Activated CD8-positive, alpha-beta memory T cell treated with anti-CD3 and anti-CD28 coated beads, Interleukin-2, amount 50 U/mL, for 1 hour (primary cell): Measurements from ENCODE around the gene ADCY4.
A peak's percentile ranks its signal among the peaks of the same experiment; 100 is the strongest.

Source experiments
- DNase-seq: peaks from one replicate; pipeline ENCODE4 v3.0.0-alpha.2; 2020; ENCODE audit errors: extremely low read depth

ADCY4 gene

GRCh38 chr14:24315807-24316596 is 18.9 kb downstream of the ADCY4 start:
- DNase-seq, result no peak

GRCh38 chr14:24315243-24315806 is 19.5 kb downstream of the ADCY4 start:
- no peak for DNase-seq

- no peak for DNase-seq
These were observed 20.3 kb downstream of the ADCY4 start for GRCh38 chr14:24314377-24315193.

- DNase-seq, result no peak
These were observed 21.0 kb downstream of the ADCY4 start for GRCh38 chr14:24313913-24314312.

- DNase-seq, result no peak
These were observed 21.9 kb downstream of the ADCY4 start for GRCh38 chr14:24312736-24313507.

GRCh38 chr14:24311837-24312615 is 22.8 kb downstream of the ADCY4 start:
- no peak for DNase-seq

- DNase-seq, result no peak
These were observed 23.9 kb downstream of the ADCY4 start, which contains the start of gene LTB4R for GRCh38 chr14:24310646-24311604. Gene LTB4R (plus strand): TSS chr14:24311502. CDS start chr14:24315652, 4,150 bp downstream.

GRCh38 chr14:24310265-24310645 is 24.6 kb downstream of the ADCY4 start:
- DNase-seq, result no peak

GRCh38 chr14:24309538-24310264 is 25.2 kb downstream of the ADCY4 start, which contains the start of gene LTB4R2:
Gene LTB4R2 (plus strand): TSS chr14:24310140. CDS start chr14:24310665, 525 bp downstream.
- DNase-seq, result no peak

- no peak for DNase-seq
These were observed 26.3 kb downstream of the ADCY4 start for GRCh38 chr14:24308342-24309124.

GRCh38 chr14:24307575-24308341 is 27.1 kb downstream of the ADCY4 start, which contains the start of gene CIDEB:
Gene CIDEB (minus strand): TSS chr14:24307977. CDS start chr14:24307858, 119 bp downstream.
- no peak for DNase-seq

- DNase-seq, result no peak
These were observed 27.7 kb downstream of the ADCY4 start for GRCh38 chr14:24307156-24307574.

GRCh38 chr14:24304019-24304387 is 30.9 kb downstream of the ADCY4 start:
- no peak for DNase-seq

GRCh38 chr14:24300326-24300980 is 34.4 kb downstream of the ADCY4 start:
- DNase-seq, result no peak

- peak; percentile 75 for DNase-seq
These were observed 35.3 kb downstream of the ADCY4 start, which contains the start of the genes DHRS1 and NOP9 for GRCh38 chr14:24299255-24300191. Gene DHRS1 (minus strand): TSS chr14:24299780. CDS start chr14:24299106, 674 bp downstream. Gene NOP9 (plus strand): TSS chr14:24299850. CDS start chr14:24299955, 105 bp downstream.
